Activated CD8-positive, alpha-beta memory T cell treated with anti-CD3 and anti-CD28 coated beads, Interleukin-2, amount 10 ng/mL, durations not matched to agents 7 days and 5 days (primary cell): ENCODE results near the gene TUG1. TPM values are rescaled to one million over a fixed set of nuclear protein-coding genes. Genes with fewer than 3 reads are reported as not detected.

Source experiments
- total RNA-seq, 2 experiments: library from RNA; stranded (reverse); gene quantifications; one replicate each; pipeline ENCODE4 v1.2.3, GENCODE V29; 2021

Gene TUG1
- total RNA-seq, 2 experiments from 2014 or later: 56.7 to 69.8 TPM

Other genes with a start within 250 kb of the TUG1 start
- gene MORC2, start 491 bp upstream of the TUG1 start, total RNA-seq: 10 to 100 TPM; 27.0 to 28.7 TPM
- 10 to 100 TPM; 35.6 to 51.2 TPM for gene SMTN, start 112.1 kb downstream of the TUG1 start, total RNA-seq
- gene SELENOM, start 138.3 kb downstream of the TUG1 start, total RNA-seq: 1 to 10 TPM in 1 of 2 experiments, under 1 TPM in 1; 0.49 to 1.5 TPM
- gene INPP5J, start 153.7 kb downstream of the TUG1 start, total RNA-seq: under 1 TPM in 1 of 2 experiments, not detected in 1; 0.14 TPM
- gene PLA2G3, start 171.2 kb downstream of the TUG1 start, total RNA-seq: not detected
- 10 to 100 TPM; 15.8 to 20.7 TPM for gene RNF185, start 190.9 kb downstream of the TUG1 start, total RNA-seq
- 10 to 100 TPM; 32.2 to 47.3 TPM for gene LIMK2, start 243.0 kb downstream of the TUG1 start, total RNA-seq